WTC11 (cell line): Measurements from ENCODE around the gene MORN1. TPM values are rescaled to one million over a fixed set of nuclear protein-coding genes. Genes with fewer than 3 reads are reported as not detected.

ENCODE experiments used
- ATAC-seq: fragments of 200-7000 bp; cut with Tn5 transposase; 2 replicates; pipeline ENCODE4 v1.10.0; 2021; ENCODE audit warnings: mild to moderate bottlenecking, moderate library complexity
- CTCF ChIA-PET: fragments of 300-600 bp; sonication (Branson Sonifier 250); formaldehyde crosslinking; loops from one replicate; lab custom pipeline; 2021; ENCODE audit warnings: antibody characterized with exemption; lab: Charles Lee
- POLR2A ChIA-PET: fragments of 350-600 bp; sonication (Branson Sonifier 250); formaldehyde crosslinking; loops from one replicate; lab custom pipeline; 2021; ENCODE audit warnings: antibody characterized with exemption; lab: Charles Lee
- DNase-seq: peaks from one replicate; pipeline ENCODE4 v3.0.0; 2021; ENCODE audit warnings: low spot score
- H3K27ac Mint-ChIP-seq: 2 replicates; pipeline ENCODE4 v1.8.0; 2021; ENCODE audit warnings: mixed read lengths
- H3K27me3 Mint-ChIP-seq: 2 replicates; pipeline ENCODE4 v1.8.0; 2021; ENCODE audit warnings: low read depth, mild to moderate bottlenecking, moderate library complexity, mixed read lengths
- H3K36me3 Mint-ChIP-seq: 2 replicates; pipeline ENCODE4 v1.8.0; 2021; ENCODE audit warnings: mixed read lengths
- H3K4me1 Mint-ChIP-seq: 2 replicates; pipeline ENCODE4 v1.8.0; 2022; ENCODE audit warnings: mixed read lengths
- H3K4me3 Mint-ChIP-seq: 2 replicates; pipeline ENCODE4 v1.8.0; 2021; ENCODE audit warnings: mild to moderate bottlenecking, moderate library complexity, mixed read lengths
- H3K9me3 Mint-ChIP-seq: 2 replicates; pipeline ENCODE4 v1.8.0; 2021; ENCODE audit warnings: mixed read lengths
- ARID4B ChIP-seq: sonication (generic); formaldehyde crosslinking; IDR thresholded peaks from 2 replicates; pipeline ENCODE4 v1.8.0; 2023; ENCODE audit warnings: missing genetic modification reagents, mild to moderate bottlenecking, borderline replicate concordance
- FOXK1 ChIP-seq: sonication (generic); formaldehyde crosslinking; IDR thresholded peaks from 2 replicates; pipeline ENCODE4 v1.8.0; 2022; ENCODE audit warnings: mild to moderate bottlenecking, moderate library complexity, missing genetic modification reagents
- IRF1 ChIP-seq: sonication (generic); formaldehyde crosslinking; IDR thresholded peaks from 2 replicates; pipeline ENCODE4 v1.8.0; 2023; ENCODE audit warnings: missing genetic modification reagents
- JAZF1 ChIP-seq: fragments of 250-450 bp; sonication (Bioruptor Pico); IDR thresholded peaks from 2 replicates; pipeline ENCODE4 v1.9.0; 2021; ENCODE audit warnings: moderate library complexity, mild to moderate bottlenecking, inconsistent platforms
- JUN ChIP-seq: sonication (generic); formaldehyde crosslinking; IDR thresholded peaks from 2 replicates; pipeline ENCODE4 v1.8.0; 2023; ENCODE audit warnings: mild to moderate bottlenecking, missing genetic modification reagents
- SOX15 ChIP-seq: fragments of 250-450 bp; sonication (Bioruptor Pico); IDR thresholded peaks from 2 replicates; pipeline ENCODE4 v1.9.0; 2021; ENCODE audit warnings: mild to moderate bottlenecking
- total RNA-seq: library from RNA; stranded (reverse); gene quantifications from 3 replicates; pipeline ENCODE4 v1.2.3, GENCODE V29; 2021
- TF ChIP-seq, protein P1 (sequence below): fragments of 250-450 bp; sonication (Bioruptor Pico); IDR thresholded peaks from 2 replicates; pipeline ENCODE4 v1.9.0; 2021; ENCODE audit warnings: mild to moderate bottlenecking
- TF ChIP-seq, protein P2 (sequence below): sonication (generic); formaldehyde crosslinking; IDR thresholded peaks from 2 replicates; pipeline ENCODE4 v1.8.1; 2022; ENCODE audit warnings: low read depth, missing genetic modification reagents, borderline replicate concordance

Gene MORN1
- total RNA-seq, 1 experiment from 2014 or later: 14.5 TPM

GRCh38 chr1:2275796-2276536 is 115.4 kb downstream of the MORN1 start (continued):
- TF ChIP-seq, protein P1, sequence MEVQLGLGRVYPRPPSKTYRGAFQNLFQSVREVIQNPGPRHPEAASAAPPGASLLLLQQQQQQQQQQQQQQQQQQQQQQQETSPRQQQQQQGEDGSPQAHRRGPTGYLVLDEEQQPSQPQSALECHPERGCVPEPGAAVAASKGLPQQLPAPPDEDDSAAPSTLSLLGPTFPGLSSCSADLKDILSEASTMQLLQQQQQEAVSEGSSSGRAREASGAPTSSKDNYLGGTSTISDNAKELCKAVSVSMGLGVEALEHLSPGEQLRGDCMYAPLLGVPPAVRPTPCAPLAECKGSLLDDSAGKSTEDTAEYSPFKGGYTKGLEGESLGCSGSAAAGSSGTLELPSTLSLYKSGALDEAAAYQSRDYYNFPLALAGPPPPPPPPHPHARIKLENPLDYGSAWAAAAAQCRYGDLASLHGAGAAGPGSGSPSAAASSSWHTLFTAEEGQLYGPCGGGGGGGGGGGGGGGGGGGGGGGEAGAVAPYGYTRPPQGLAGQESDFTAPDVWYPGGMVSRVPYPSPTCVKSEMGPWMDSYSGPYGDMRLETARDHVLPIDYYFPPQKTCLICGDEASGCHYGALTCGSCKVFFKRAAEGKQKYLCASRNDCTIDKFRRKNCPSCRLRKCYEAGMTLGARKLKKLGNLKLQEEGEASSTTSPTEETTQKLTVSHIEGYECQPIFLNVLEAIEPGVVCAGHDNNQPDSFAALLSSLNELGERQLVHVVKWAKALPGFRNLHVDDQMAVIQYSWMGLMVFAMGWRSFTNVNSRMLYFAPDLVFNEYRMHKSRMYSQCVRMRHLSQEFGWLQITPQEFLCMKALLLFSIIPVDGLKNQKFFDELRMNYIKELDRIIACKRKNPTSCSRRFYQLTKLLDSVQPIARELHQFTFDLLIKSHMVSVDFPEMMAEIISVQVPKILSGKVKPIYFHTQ (CRISPR knock-in tag): no peak
- TF ChIP-seq FOXK1 (CRISPR knock-in tag): no peak

DNA sequence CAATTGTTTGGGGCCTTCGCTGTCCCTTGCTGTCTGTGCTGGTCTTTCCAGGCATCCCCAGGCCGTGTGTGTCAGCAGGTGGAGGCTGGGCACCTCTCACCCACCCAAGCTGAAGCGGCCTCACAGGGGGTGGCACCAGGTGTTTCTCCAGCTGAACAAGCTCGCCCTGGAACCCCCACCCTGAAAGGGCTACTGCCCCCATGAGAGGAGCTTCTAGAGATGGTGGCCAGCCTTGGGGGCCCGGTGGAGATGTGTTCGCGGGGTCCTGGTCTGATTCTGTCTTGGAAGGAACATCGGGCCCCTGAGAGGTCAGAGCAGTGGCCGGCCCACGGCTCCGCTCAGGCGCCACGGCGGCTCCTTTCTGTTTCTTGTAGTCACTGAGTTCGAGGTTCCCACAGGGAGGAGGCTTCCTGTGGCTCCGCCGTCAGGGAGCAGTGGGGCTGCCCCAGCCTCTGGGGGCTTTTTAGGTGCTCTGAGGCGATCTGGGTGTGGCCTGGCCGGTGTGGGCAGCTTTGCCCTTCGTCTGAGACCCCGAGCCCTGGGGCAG is 116.4 kb downstream of the MORN1 start:
- ATAC-seq (no peak), DNase-seq (no peak)
- H3K27me3 Mint-ChIP-seq: no peaks in the 10 kb centered on the region
- POLR2A ChIA-PET: no interaction called here
- H3K4me1 Mint-ChIP-seq: peaks cover 64% of the 10 kb centered on the region
- peaks cover 5% of the 10 kb centered on the region for H3K36me3 Mint-ChIP-seq
- no peak overlapping the region for H3K4me3 Mint-ChIP-seq
- no peak for TF ChIP-seq SOX15 (CRISPR knock-in tag)
- TF ChIP-seq, protein P2, sequence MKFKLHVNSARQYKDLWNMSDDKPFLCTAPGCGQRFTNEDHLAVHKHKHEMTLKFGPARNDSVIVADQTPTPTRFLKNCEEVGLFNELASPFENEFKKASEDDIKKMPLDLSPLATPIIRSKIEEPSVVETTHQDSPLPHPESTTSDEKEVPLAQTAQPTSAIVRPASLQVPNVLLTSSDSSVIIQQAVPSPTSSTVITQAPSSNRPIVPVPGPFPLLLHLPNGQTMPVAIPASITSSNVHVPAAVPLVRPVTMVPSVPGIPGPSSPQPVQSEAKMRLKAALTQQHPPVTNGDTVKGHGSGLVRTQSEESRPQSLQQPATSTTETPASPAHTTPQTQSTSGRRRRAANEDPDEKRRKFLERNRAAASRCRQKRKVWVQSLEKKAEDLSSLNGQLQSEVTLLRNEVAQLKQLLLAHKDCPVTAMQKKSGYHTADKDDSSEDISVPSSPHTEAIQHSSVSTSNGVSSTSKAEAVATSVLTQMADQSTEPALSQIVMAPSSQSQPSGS (CRISPR knock-in tag): no peak
- CTCF ChIA-PET: interaction anchor here (0.6 to 1.8 kb wide), 2 partner anchors 37 to 63 kb away, joined by 3 to 4 read pairs; no protein-coding TSS in a partner anchor
- peak overlapping the region; percentile 97 for H3K27ac Mint-ChIP-seq
- no peaks in the 10 kb centered on the region for H3K9me3 Mint-ChIP-seq

- peak overlapping the region; percentile 97 for H3K27ac Mint-ChIP-seq
- no peaks in the 10 kb centered on the region for H3K9me3 Mint-ChIP-seq
- no peak overlapping the region for H3K4me3 Mint-ChIP-seq
- TF ChIP-seq JAZF1 (CRISPR knock-in tag): no peak
- ChIA-PET CTCF (interaction anchor here (1.0 kb wide), 1 partner anchor 40 kb away, joined by 3 read pairs; no protein-coding TSS in a partner anchor), POLR2A (no interaction called here)
- no peaks in the 10 kb centered on the region for H3K27me3 Mint-ChIP-seq
- ATAC-seq (no peak), DNase-seq (no peak)
- H3K36me3 Mint-ChIP-seq: peaks cover 5% of the 10 kb centered on the region
- H3K4me1 Mint-ChIP-seq: peaks cover 60% of the 10 kb centered on the region
Observed at GRCh38 chr1:2274231-2274928, 117.0 kb downstream of the MORN1 start.

- no peak overlapping the region for H3K4me3 Mint-ChIP-seq
- no peak for DNase-seq
- H3K9me3 Mint-ChIP-seq: no peaks in the 10 kb centered on the region
- no peaks in the 10 kb centered on the region for H3K27me3 Mint-ChIP-seq
- H3K27ac Mint-ChIP-seq: peak overlapping the region; percentile 79; the same call in 1 of the 2 replicates
- POLR2A ChIA-PET: no interaction called here
- H3K36me3 Mint-ChIP-seq: peaks cover 5% of the 10 kb centered on the region
- no peak for ATAC-seq
- peaks cover 55% of the 10 kb centered on the region for H3K4me1 Mint-ChIP-seq
- TF ChIP-seq ARID4B (0 out of 2 replicates have a peak, but pooled peaks have one; percentile 35), IRF1 (no peak), JUN (CRISPR knock-in tag) (no peak)
- CTCF ChIA-PET: interaction anchor here (1.0 kb wide), 1 partner anchor 41 kb away, joined by 3 read pairs; no protein-coding TSS in a partner anchor
Observed at GRCh38 chr1:2273401-2274090, 117.8 kb downstream of the MORN1 start.
